ENCODE results near the gene YES1.
A peak's percentile ranks its signal among the peaks of the same experiment; 100 is the strongest.
"Not testable (repeated sequence)": the region's sequence is repeated elsewhere in the genome, so short reads cannot be mapped to it uniquely, and the experiment has no call there.

Gene YES1

DNA sequence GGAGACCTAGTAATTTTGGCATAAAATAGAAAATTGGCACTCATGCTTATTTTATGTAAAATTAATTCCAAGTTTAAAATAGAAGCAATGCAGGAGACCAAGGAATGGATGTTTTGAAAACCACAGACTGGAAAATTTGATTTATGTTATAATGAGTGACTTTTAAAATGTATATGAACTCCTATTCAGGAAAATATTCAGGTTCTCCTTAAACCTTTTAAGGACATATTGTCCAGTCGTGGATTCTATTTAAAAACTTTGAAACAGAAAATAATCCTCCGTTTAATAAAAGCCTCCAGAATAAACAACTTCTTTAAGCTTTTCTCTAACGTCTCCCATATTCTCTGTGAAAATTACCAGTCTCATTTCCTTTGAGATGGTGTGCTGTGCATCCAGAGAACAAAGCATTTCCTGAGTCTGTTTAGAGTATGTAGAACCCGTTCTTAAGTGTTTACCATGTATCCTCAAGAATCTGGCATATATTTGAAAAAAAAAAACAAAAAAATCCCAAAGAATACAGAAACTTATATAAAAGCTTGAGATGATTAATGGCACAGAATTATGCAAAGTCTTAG, 8.6 kb upstream of the YES1 start:
- DNase-seq: no peak

DNA sequence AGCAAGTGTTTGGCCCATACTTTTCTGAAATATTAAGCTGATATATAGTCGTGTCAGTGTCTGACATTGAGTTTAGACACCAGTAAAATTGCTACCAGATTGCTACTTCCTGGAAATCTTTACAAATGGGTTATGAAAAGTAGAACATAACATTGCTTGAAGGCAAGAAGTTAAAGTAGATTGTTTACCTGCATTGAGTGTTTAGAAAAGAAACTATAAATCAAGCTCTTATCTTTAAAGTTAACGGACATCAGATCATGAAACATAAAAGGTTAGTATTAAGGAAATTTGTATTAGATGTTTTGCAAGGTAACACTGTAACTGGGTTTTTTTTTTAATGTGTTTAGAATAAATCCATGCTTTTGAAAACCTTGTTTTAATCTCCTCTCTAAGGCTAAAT, 4.8 kb upstream of the YES1 start:
- no peak for DNase-seq

DNA sequence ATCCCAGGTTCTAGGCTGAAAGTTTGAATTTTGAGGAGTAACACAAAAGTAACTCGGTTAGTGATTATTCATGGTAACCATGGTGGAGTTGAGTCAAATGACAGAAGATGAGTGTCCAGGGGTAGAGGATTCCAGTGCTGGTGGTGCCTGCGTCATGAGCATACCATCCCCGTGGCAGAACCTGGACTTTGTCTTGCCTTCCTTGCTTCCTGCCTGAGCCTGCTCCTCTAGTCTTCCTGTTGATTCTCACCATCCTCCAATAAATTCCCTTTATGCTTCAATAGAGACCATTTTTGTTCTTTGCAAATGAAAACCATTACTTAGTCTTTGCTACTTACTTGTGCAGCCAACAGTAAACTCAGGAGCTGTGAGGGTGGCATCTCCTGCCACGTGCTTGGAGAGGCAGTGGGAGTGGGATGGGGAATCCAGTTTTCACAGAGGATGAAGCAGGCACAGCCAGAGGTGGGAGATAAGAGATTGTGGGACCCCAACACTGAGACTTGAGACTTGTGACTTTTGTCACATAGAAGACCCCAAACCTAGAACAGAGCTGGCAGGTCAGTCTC, 4.1 kb upstream of the YES1 start:
- no peak for DNase-seq

DNA sequence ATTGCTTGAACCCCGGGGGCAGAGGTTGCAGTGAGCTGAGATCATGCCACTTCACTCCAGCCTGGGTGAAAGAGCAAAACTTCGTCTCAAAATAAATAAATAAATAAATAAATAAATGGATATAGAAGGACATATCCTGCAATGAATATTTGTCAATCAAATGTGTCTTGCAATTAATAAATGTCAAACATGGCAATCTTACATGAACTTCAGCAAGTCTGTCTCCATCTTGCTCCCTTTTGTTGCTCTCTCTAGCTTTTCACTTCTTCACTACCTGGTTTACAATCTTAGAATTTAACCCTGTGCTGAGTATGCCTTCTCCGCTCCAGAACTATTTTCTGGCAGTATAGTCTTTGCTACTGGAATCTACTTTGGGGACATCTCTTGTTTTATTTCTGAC, 3.3 kb upstream of the YES1 start:
- DNase-seq: no peak

DNA sequence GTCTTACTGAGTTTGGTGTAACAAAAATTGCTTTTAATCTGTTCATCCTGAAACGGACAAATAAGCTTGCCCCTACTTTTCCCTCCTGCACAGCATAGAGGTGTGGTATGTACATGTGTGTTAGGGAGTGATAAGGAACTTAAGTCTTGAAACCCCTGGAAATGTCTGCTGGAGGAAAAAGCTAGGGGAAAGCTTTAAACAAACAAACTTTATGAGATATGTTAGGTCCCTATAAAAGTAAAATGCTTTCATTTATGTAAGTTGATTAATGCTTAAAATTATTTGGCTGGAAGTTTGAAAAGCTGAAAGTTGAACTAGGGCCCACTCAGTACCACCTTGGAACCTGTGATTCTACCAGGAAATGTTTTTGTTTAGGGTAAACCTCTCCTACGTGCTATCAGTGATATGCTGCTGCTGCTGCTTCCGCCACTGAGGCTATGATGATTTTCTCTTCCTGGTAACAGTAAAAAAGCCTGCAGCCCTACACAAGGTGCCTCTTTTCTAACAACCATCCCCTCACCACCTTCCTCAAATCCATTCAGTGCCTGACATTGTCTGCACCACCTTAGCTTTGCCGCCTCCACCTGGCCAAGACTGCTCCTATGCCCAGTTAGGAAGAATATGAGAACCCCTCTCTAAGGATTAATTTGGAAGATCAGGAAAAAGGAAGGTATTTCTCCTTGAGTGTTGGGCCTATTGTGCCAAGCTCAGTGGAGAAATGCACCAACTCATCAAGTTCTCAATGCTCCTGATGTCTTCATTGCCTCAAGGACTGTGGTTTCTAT, 2.5 kb upstream of the YES1 start:
- DNase-seq: no peak

DNA sequence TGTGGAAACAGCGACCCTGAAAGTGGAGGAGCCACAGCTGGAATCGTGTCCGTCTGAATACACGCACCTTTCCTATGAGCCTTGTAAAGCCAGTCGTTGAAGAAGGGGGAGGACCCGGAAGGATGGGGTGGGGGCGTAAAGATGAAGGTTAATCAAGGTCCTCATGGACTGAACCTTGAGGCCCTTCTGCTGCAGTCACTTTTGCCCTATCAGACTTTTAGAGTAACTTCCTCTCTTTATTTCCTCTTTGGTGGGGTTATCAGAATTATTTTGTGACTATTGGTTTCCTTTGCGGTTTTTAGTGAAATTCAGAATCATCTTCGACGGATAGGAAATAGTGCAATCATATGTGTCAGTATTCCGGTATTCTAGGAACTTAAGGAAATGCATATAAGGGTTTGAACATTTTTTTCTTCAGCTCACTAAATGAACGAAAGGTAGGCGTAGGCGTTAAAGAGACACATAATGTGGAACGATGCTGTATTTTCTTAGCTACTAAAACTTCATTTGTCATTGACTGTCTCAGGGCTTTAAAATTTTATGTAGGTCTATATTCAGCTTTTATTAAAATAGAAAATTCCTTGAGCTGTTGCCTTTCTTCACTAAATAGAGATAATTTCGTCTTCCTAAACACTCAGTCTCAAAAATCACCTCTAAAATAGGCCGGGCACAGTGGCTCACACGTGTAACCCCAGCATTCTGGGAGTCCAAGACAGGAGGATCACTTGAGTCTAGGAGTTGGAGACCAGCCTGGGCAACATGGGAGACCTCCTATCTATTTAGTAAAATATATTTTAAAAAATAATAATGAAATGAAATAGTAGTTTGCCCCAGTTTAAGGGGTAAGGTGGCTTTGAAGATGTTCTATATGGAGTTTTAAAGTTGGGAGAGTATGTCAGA, 1.4 kb upstream of the YES1 start:
- DNase-seq: peak; percentile 30

DNA sequence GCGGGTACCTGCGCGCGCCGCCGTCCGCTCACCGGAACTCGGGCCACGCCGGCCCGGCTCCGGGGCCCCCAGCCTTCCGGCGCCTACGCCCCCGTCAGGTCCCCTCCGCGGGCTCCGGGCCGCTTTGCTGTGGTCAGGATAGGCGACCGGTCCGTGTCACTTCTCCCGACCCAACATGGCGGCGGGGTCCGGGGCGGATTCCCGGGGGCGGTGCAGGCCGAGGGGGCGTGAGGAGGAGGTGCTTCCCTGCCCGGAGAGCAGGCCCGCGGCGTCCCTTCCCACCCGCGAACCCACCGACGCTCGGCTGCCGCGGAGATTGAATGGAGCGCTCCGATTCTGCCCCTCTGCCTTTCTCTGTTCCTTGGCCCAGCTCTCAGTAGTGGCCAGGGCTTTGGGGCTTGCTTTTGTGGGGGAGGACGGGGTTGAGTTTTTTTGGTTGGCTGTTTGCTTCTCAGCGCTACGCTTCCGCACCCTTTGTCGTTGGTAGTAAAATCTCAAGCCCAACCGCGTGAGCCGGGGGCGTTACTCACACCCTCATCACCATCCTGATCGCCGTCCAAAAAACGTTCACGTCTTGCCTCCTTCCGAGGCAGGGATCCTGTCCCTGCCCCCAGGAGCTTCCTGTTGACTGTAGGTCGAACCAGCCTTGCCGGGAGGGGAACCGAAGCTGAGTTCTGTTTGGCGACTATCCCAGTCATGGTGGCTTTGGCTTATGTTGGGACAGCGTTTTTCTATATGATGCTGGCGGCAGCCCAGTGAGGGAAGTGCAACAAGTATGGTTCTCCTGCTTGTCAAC, 532 bp upstream of the YES1 start:
- DNase-seq: peak; percentile 73

DNA sequence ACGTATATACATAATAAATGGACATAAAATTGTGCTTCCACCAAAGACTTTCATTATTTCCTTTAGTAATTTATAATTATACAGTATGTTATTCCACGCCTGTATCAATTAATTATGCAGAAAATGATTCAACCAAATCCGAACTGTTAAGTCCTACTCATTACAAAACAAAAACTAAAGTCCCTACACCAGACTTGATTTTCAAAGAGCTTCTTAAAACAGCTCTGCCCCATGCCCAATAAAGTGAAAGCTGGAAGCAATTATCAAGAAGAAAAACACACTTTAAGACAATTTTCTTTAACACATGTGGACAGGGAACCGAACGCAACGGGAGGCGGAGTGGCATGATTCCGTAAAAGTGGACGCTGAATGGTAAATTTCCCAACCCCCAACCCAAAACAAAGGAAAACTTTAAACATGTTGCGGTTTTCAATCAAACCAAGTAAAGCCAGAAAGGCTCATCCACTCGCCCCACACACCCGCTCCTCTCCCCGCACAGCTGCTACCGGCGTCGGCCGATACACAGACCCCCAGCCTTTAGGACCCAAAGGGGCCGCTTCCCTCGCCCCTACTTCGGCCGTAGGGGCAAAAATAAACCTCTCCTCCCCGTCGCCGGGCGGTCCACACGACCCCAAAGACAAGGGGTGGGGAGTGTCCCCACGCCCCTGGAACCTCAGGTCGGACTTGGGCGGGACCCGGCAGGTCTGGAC, 705 bp downstream of the YES1 start:
- no peak for DNase-seq

DNA sequence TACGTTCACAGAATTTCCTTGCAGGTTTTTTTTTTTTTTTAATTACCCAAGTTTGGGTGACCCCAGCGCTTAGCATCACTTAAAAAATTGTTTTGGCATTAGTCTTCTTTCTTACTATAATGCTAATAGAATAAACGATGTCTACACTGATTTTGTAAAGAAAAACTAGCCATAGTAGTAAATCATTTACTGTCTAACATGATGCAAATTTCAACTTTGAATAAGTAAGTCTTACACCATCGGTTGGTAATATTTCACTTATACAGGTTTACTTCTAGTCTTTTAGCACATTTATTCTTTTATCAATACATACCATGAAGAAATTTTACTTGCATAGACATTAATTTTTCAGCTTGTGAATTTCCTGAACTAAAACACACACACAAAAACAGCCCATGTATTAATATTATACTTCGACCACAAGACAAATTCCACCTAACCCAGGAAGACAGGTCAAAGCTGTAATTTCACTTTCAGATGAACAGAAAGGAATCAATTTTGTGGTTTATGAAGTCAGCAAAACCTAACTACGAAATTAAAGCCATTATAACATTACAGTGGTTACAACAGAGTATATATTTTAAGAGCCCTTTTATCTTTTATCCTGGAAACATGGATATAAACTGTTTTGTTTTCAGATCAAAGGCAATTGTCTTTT, 1.9 kb downstream of the YES1 start:
- no peak for DNase-seq

DNA sequence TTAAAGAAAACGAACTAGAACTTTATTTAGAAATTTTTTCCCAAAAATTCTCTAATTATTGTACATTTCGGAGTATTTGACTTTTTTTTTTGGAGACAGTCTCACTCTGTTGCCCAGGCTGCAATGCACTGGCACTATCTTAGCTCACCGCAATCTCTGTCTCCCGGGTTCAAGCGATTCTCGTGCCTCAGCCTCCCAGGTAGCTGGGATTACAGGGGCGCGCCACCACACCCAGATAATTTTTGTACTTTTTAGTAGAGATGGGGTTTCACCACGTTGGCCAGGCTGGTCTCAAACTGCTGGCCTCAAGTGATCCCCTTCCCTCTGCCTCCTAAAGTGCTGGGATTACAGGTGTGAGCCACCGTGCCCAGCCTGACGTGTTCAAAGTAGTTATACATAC, 2.8 kb downstream of the YES1 start:
- not testable (repeated sequence) for DNase-seq

DNA sequence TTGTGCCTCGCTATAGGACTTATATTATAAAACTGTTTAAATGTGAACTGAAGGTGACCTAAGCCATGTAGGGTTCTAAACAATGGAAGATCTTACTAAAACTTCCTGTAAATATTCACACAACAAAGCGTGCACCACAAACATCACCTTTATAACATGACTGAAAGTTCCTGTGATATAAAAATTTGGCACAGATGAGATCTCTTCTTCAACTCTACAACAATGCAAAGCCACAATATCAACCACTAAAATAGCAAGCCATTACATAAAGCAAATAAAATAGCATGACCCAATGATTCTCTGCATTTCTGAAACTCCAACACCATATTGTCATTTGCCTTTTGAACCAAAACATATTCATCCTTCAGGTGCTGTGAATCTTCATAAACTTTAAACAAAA, 3.5 kb downstream of the YES1 start:
- no peak for DNase-seq

DNA sequence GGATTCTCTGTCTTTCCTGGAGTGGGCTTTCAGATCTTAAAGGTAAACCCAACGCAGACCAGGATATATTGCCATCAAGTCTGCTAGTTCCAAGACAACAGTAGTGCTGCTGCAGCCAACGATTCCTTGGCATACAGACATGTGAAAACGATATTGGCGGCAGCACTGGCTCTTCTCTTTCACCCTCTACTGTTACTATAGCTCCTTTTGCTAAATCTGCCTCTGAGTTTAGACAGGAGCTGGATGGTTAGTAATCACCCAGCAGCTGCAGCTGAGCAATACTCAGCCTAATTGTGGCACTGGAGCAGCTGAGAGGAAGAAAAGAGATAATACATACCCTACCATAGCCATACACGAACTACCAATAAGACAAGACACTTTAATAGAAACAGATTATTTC, 4.0 kb downstream of the YES1 start:
- DNase-seq: no peak

DNA sequence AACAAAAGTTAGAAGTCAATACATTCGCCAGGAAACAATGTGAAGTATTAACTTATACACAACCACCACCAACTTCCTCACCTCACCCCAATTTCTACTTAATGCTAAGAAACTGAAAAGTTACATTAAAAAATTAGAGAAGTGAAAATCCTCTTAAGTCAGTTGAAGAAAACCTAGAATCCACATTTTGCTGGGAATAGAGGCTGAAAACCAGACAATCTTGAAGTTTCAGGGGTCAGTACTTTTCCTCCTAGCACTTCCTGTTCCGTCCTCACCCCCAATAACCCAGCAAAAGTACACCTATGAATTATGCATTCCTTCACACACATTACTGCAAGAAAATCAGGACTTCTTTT, 6.3 kb downstream of the YES1 start:
- DNase-seq: no peak

DNA sequence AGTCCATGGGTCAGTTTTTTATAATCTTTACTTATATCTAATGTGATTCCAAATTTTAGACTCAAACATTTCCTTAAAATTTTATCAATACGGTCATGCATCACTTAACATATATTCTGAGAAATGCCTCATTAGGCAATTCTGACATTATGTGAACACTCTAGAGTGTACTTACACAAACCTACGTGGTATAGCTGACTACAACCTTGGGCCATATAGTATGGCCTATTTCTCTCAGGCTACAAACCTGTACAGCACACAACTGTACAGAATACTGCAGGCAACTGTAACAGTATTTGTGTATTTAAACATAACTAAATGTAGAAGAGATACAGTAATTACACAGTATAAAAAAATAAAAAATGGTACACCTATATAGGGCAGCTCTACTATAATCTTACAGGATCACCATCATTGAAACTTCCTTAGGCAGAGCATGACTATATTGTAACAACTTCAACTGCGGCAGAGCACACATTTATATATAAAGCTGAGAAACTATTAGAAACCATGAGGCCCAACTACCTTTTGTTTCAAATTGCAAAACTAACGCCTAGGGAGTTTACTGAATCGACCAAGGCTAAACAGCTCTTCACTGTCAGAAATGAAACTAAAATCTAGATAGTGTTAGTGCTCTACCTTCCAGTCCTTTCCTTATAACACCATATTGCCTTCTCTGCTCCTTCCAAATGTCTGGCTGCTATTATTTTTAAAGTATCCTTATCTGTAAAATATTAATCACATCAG, 6.9 kb downstream of the YES1 start:
- DNase-seq: no peak

DNA sequence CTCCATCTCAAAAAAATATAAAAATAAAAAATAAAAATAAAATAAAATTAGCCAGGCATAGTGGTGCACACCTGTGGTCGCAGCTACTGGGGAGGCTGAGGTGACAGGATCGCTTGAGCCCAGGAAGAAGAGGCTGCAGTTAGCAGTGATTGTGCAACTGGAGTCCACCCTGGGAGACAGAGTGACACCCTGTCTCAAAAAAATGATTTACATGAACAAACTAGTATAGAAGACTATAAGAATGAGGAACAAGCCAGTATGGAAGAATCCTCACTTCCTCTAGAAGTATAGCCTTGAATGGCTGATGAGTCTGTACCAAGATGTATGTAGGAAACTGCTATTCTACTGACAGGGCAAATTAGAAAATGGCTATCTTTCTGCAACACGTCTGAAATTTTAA, 10.9 kb downstream of the YES1 start:
- no peak for DNase-seq

DNA sequence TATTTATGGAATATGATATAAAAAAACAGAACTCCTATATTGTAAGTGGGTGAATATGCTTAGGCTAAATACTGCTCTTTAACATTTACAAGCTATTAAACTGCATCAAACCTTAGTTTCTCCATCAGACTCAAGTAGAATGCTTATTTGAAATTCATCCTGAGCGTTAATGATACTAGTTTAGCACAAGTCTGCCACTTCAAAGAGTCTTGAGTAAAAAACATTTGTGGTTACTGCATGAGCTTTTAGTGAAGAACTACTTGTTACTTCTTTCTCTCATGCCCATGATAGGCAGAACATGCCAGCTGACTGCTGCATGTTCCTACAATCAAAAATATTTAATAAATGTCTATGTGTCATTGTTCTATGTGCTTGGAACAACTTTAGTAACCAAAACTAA, 12.1 kb downstream of the YES1 start:
- no peak for DNase-seq

DNA sequence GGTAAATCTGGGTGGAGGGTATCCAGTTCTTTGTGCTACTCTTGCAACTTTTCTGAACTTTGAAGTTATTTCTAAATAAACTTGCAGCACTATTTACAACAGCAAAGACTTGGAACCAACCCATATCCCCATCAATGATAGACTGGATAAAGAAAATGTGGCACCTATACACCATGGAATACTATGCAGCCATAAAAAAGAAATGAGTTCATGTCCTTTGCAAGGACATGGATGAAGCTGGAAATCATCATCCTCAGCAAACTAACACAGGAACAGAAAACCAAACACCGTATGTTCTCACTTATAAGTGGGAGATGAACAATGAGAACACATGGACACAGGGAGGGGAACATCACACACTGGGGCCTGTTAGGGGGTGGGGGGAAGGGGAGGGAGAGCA, 16.7 kb downstream of the YES1 start:
- DNase-seq: not testable (repeated sequence)

DNA sequence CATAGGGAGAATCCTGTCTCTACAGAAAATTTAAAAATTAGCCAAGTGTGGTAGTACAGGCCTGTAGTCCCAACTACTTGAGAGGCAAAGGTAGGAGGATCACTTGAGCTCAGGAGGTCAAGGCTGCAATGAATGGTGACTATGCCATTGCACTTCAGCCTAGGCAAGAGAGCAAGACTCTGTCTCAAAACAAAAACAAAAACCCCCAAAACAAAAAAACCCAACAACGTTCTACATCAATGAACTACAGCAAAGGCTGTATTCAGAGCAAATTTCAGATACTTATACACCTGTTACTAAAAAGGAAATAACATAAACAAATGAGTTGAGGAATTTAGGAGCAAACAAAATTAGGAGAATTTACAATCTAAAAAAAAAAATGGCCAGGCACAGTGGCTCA, 22.6 kb downstream of the YES1 start:
- DNase-seq: no peak

DNA sequence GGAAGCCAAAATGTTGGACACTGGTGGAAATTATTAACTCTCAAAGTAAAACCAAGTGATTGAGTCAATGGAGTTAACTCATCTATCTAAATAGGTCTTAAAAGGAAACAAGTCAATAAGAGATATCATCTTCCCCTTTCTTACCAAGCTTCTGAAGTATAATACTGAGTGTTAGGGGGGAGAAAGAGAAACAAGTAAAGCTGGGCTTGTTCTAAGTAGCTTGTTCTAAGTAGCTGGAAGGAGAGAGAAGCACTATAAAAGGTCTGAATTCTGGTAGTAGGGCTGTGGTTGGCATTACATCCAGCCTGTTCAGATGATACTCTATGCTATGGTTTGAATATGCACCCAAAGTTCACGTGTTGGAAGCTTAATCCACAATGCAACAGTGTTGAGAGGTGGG, 26.8 kb downstream of the YES1 start:
- no peak for DNase-seq

DNA sequence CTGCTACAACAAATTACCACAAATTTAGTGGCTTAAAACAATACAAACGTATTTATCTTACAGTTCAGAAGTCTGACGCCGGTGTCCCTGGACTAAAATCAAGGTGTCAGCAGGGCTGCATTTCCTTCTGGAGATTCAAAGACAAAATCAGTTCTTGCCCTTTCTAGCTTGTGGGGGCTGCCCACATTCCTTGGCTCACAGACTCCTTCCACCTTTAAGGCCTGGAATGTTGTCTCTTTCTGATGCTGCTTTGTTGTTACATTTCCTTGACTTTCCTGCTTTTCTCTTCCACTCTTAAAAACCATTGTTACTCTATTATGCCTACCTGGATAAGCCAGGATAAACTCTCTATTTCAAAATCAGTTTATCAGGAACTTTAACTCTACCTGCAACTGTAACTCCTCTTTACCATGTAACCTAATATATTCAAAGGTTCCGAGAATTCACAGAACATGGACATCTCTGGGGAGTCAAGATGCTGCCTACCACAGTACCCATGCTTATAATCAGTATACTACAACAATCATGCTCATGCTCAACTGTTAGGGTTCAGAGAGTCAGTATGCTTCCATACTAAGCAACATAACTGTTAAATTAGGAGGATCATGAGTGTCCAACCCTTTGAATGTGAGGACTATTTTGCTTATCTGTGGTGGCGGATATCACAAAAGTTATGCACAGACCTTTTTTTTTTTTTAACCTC, 27.4 kb downstream of the YES1 start:
- no peak for DNase-seq

All from T-helper 9 cell (primary cell).